Neural cell (in vitro differentiated cells): Measurements from ENCODE around the gene ATP8B1. TPM values are rescaled to one million over a fixed set of nuclear protein-coding genes. Genes with fewer than 3 reads are reported as not detected.
"Not testable (repeated sequence)": the region's sequence is repeated elsewhere in the genome, so short reads cannot be mapped to it uniquely, and the experiment has no call there.

Source experiments
- H2AFZ ChIP-seq: fragments of 200-600, 300-800 bp; sonication (generic), shearing (Covaris generic); 2 replicates; pipeline ENCODE4 v1.6.0; 2014; ENCODE audit warnings: low read depth, mild to moderate bottlenecking, antibody characterized with exemption, low read length, moderate library complexity
- H3F3A ChIP-seq: fragments of 200-600 bp; shearing (Covaris generic); 2 replicates; pipeline ENCODE4 v1.6.1; 2016; ENCODE audit warnings: mild to moderate bottlenecking, moderate library complexity, mixed read lengths, antibody characterized with exemption, low read length; ENCODE audit not compliant: insufficient read depth, poor library complexity, severe bottlenecking
- H3K27ac ChIP-seq: fragments of 200-600, 300-800 bp; sonication (generic), shearing (Covaris generic); 2 replicates; pipeline ENCODE4 v1.5.1; 2014; ENCODE audit warnings: mild to moderate bottlenecking, low read length, moderate library complexity
- H3K27me3 ChIP-seq: fragments of 300-800, 200-600 bp; sonication (generic), shearing (Covaris generic); 2 replicates; pipeline ENCODE4 v1.6.0; 2014; ENCODE audit warnings: mild to moderate bottlenecking, low read depth, low read length, moderate library complexity; ENCODE audit not compliant: insufficient read depth
- H3K36me3 ChIP-seq: fragments of 300-800, 200-600 bp; sonication (generic), shearing (Covaris generic); 2 replicates; pipeline ENCODE4 v1.5.1; 2014; ENCODE audit warnings: mild to moderate bottlenecking, antibody characterized with exemption, low read length, moderate library complexity; ENCODE audit not compliant: insufficient read depth
- H3K4me2 ChIP-seq: fragments of 300-800, 200-600 bp; sonication (generic), shearing (Covaris generic); 2 replicates; pipeline ENCODE4 v1.6.0; 2014; ENCODE audit warnings: mild to moderate bottlenecking, low read length
- H3K4me3 ChIP-seq: fragments of 300-800, 200-600 bp; sonication (generic), shearing (Covaris generic); 2 replicates; pipeline ENCODE4 v1.5.1; 2014; ENCODE audit warnings: mild to moderate bottlenecking, low read length, moderate library complexity
- H3K79me2 ChIP-seq: fragments of 200-600 bp; shearing (Covaris generic); replicated peaks from 2 replicates; pipeline ENCODE4 v1.6.0; 2014; ENCODE audit warnings: mild to moderate bottlenecking, low read length, moderate library complexity; ENCODE audit not compliant: insufficient read depth
- H3K9ac ChIP-seq: fragments of 300-800, 200-600 bp; sonication (generic), shearing (Covaris generic); 2 replicates; pipeline ENCODE4 v1.6.1; 2016; ENCODE audit warnings: mild to moderate bottlenecking, low read length, mixed read lengths
- H3K9me2 ChIP-seq: fragments of 200-600 bp; shearing (Covaris generic); 2 replicates; pipeline ENCODE4 v1.6.1; 2016; ENCODE audit warnings: mild to moderate bottlenecking, low read length, mixed read lengths; ENCODE audit not compliant: insufficient read depth
- H3K9me3 ChIP-seq: fragments of 200-600, 300-800 bp; sonication (generic), shearing (Covaris generic); 2 replicates; pipeline ENCODE4 v1.6.1; 2016; ENCODE audit warnings: mild to moderate bottlenecking, mixed run types, low read length, moderate library complexity, mixed read lengths
- H4K20me1 ChIP-seq: fragments of 200-600 bp; shearing (Covaris generic); 2 replicates; pipeline ENCODE4 v1.6.1; 2016; ENCODE audit warnings: mild to moderate bottlenecking, mixed run types; ENCODE audit not compliant: insufficient read depth
- EP300 ChIP-seq: fragments of 450-650 bp; conservative IDR thresholded peaks from 2 replicates; pipeline ENCODE4 v1.6.1; 2014; ENCODE audit warnings: antibody characterized with exemption, mild to moderate bottlenecking, moderate library complexity; ENCODE audit not compliant: poor library complexity, severe bottlenecking
- EZH2 ChIP-seq: fragments of 200-600, 300-800 bp; shearing (Covaris generic), sonication (generic); IDR thresholded peaks from 2 replicates; pipeline ENCODE4 v1.6.1; 2014; ENCODE audit warnings: antibody characterized with exemption, low read length, borderline replicate concordance, mild to moderate bottlenecking; ENCODE audit not compliant: insufficient read depth, poor library complexity, severe bottlenecking
- MXI1 ChIP-seq: fragments of 450-650 bp; conservative IDR thresholded peaks from 2 replicates; pipeline ENCODE4 v1.6.1; 2014; ENCODE audit warnings: antibody characterized with exemption, mild to moderate bottlenecking; ENCODE audit not compliant: poor library complexity, severe bottlenecking
- POLR2AphosphoS5 ChIP-seq: IDR thresholded peaks from 2 replicates; pipeline ENCODE4 v1.6.1; 2012
- RAD21 ChIP-seq: fragments of 450-650 bp; conservative IDR thresholded peaks from 2 replicates; pipeline ENCODE4 v1.6.1; 2014; ENCODE audit warnings: antibody characterized with exemption, mild to moderate bottlenecking, moderate library complexity
- SMC3 ChIP-seq: fragments of 450-650 bp; conservative IDR thresholded peaks from 2 replicates; pipeline ENCODE4 v1.6.1; 2014; ENCODE audit warnings: antibody characterized with exemption, mild to moderate bottlenecking, moderate library complexity; ENCODE audit not compliant: poor library complexity
- TAF1 ChIP-seq: IDR thresholded peaks from 2 replicates; pipeline ENCODE4 v1.6.1; 2012; ENCODE audit warnings: low read depth
- polyA plus RNA-seq: library from polyadenylated mRNA; depleted of rRNA; stranded (reverse); fragments of >200 nt; gene quantifications from 2 replicates; pipeline ENCODE4 v1.2.3, GENCODE V29; 2014
- TF ChIP-seq, protein P1 (sequence below): IDR thresholded peaks from 2 replicates; pipeline ENCODE4 v1.6.1; 2012; ENCODE audit warnings: borderline replicate concordance
- TF ChIP-seq, protein P2 (sequence below): fragments of 450-650 bp; IDR thresholded peaks from 2 replicates; pipeline ENCODE4 v1.5.1; 2014; ENCODE audit warnings: antibody characterized with exemption, mild to moderate bottlenecking, moderate library complexity; ENCODE audit not compliant: poor library complexity, severe bottlenecking

Gene ATP8B1
- polyA plus RNA-seq, 1 donor from 2014 or later = not detected

DNA sequence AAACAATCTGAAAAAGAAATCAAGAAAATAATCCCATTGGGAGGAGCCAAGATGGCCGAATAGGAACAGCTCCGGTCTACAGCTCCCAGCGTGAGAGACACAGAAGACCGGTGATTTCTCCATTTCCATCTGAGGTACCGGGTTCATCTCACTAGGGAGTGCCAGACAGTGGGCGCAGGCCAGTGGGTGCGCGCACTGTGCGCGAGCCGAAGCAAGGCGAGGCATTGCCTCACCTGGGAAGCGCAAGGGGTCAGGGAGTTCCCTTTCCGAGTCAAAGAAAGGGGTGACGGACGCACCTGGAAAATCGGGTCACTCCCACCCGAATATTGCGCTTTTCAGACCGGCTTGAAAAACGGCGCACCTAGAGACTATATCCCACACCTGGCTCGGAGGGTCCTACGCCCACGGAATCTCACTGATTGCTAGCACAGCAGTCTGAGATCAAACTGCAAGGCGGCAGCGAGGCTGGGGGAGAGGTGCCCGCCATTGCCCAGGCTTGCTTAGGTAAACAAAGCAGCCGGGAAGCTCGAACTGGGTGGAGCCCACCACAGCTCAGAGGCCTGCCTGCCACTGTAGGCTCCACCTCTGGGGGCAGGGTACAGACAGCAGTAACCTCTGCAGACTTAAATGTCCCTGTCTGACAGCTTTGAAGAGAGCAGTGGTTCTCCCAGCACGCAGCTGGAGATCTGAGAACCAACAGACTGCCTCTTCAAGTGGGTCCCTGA, 83.7 kb downstream of the ATP8B1 start:
- not testable (repeated sequence) for H3K4me2 ChIP-seq, H3K9me3 ChIP-seq, H3F3A ChIP-seq, H3K79me2 ChIP-seq, H4K20me1 ChIP-seq, H3K4me3 ChIP-seq, H3K36me3 ChIP-seq, H3K27me3 ChIP-seq, H3K9me2 ChIP-seq, H3K27ac ChIP-seq, H2AFZ ChIP-seq, H3K9ac ChIP-seq

DNA sequence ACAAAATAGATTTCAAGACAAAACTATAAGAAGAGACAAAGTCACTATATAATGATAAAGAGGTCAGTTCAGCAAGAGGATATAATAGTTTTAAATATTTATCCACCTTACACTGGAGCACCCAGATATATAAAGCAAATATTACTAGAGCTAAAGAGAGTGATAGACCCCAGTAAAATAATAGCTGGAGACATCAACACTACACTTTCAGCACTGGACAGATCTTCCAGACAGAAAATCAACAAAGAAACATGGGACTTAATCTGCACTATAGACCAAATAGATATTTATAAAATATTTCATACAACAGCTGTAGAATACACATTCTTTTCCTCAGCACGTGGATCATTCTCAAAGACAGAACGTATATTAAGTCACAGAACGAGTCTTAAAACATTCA, 86.6 kb downstream of the ATP8B1 start:
- no peaks in the 10 kb centered on the region for H3K9me3 ChIP-seq

More for the DNA sequence above, 86.6 kb downstream of the ATP8B1 start:
- Histone ChIP-seq H4K20me1 (no peaks in the 10 kb centered on the region), H3K4me2 (no peak overlapping the region), H3K27me3 (no peaks in the 10 kb centered on the region), H3K4me3 (no peak overlapping the region), H3K27ac (no peak overlapping the region), H3K79me2 (no peaks in the 10 kb centered on the region), H3K9ac (no peak overlapping the region), H3F3A (no peaks in the 10 kb centered on the region), H3K36me3 (no peaks in the 10 kb centered on the region), H3K9me2 (no peaks in the 10 kb centered on the region), H2AFZ (no peak overlapping the region)
- TF ChIP-seq RAD21 = no peak
- TF ChIP-seq, protein P1, sequence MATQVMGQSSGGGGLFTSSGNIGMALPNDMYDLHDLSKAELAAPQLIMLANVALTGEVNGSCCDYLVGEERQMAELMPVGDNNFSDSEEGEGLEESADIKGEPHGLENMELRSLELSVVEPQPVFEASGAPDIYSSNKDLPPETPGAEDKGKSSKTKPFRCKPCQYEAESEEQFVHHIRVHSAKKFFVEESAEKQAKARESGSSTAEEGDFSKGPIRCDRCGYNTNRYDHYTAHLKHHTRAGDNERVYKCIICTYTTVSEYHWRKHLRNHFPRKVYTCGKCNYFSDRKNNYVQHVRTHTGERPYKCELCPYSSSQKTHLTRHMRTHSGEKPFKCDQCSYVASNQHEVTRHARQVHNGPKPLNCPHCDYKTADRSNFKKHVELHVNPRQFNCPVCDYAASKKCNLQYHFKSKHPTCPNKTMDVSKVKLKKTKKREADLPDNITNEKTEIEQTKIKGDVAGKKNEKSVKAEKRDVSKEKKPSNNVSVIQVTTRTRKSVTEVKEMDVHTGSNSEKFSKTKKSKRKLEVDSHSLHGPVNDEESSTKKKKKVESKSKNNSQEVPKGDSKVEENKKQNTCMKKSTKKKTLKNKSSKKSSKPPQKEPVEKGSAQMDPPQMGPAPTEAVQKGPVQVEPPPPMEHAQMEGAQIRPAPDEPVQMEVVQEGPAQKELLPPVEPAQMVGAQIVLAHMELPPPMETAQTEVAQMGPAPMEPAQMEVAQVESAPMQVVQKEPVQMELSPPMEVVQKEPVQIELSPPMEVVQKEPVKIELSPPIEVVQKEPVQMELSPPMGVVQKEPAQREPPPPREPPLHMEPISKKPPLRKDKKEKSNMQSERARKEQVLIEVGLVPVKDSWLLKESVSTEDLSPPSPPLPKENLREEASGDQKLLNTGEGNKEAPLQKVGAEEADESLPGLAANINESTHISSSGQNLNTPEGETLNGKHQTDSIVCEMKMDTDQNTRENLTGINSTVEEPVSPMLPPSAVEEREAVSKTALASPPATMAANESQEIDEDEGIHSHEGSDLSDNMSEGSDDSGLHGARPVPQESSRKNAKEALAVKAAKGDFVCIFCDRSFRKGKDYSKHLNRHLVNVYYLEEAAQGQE = no peak
- TF ChIP-seq EP300 = no peak
- TF ChIP-seq POLR2AphosphoS5 = no peak
- TF ChIP-seq SMC3 = no peak
- TF ChIP-seq TAF1 = no peak
- TF ChIP-seq, protein P2, sequence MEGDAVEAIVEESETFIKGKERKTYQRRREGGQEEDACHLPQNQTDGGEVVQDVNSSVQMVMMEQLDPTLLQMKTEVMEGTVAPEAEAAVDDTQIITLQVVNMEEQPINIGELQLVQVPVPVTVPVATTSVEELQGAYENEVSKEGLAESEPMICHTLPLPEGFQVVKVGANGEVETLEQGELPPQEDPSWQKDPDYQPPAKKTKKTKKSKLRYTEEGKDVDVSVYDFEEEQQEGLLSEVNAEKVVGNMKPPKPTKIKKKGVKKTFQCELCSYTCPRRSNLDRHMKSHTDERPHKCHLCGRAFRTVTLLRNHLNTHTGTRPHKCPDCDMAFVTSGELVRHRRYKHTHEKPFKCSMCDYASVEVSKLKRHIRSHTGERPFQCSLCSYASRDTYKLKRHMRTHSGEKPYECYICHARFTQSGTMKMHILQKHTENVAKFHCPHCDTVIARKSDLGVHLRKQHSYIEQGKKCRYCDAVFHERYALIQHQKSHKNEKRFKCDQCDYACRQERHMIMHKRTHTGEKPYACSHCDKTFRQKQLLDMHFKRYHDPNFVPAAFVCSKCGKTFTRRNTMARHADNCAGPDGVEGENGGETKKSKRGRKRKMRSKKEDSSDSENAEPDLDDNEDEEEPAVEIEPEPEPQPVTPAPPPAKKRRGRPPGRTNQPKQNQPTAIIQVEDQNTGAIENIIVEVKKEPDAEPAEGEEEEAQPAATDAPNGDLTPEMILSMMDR = no peak
- no peak for TF ChIP-seq EZH2
- TF ChIP-seq MXI1 = no peak
